Thyroid gland (tissue), 4 donors: ENCODE measurements around the gene EGFR. TPM values are rescaled to one million over a fixed set of nuclear protein-coding genes. Genes with fewer than 3 reads are reported as not detected.

Experiments used
- DNase-seq, 2 donors: peaks; one replicate each; pipeline ENCODE4 v3.0.0-alpha.2; 2019
- H3K27ac ChIP-seq, 3 donors: fragments of 200-600 bp; sonication (generic); 1 replicate in 2 of 3; 2 replicates in 1 of 3; pipeline ENCODE4 v1.5.1; 2016 to 2019; ENCODE audit warnings: mild to moderate bottlenecking in 1 of 3, moderate library complexity in 1 of 3
- H3K27me3 ChIP-seq: fragments of 200-600 bp; sonication (generic); one replicate; pipeline ENCODE4 v1.5.1; 2019
- H3K36me3 ChIP-seq, 2 donors: fragments of 200-600 bp; sonication (generic); one replicate each; pipeline ENCODE4 v1.5.1; 2016 to 2019
- H3K4me1 ChIP-seq, 2 donors: fragments of 200-600 bp; sonication (generic); one replicate each; pipeline ENCODE4 v1.5.1; 2017 to 2019
- H3K4me3 ChIP-seq, 3 donors: fragments of 200-600 bp; sonication (generic); replicated peaks in 1 of 3; 1 replicate in 2 of 3; 2 replicates in 1 of 3; pipeline ENCODE4 v1.5.1; 2016; ENCODE audit warnings: mild to moderate bottlenecking in 1 of 3
- H3K9me3 ChIP-seq: fragments of 200-600 bp; sonication (generic); one replicate; pipeline ENCODE4 v1.5.1; 2017
- CTCF ChIP-seq, 6 experiments: fragments of 200-600 bp in 3 of 6; fragments of 450-650 bp in 3 of 6; sonication (generic) in 3 of 6; IDR thresholded peaks; one replicate each; pipeline ENCODE4 v1.5.1; 2016 to 2019; ENCODE audit warnings: antibody characterized with exemption in 6 of 6, mild to moderate bottlenecking in 2 of 6, inconsistent platforms in 1 of 6, moderate library complexity in 1 of 6
- POLR2A ChIP-seq, 2 donors: fragments of 450-650 bp; IDR thresholded peaks; one replicate each; pipeline ENCODE4 v1.6.1; 2017; ENCODE audit warnings: antibody characterized with exemption in 2 of 2, mild to moderate bottlenecking in 2 of 2, moderate library complexity in 1 of 2
- WGBS, 2 donors: methylation state at CpG; one replicate each; pipeline ENCODE4 v1.1.5; 2017; 5-methylcytosine and 5-hydroxymethylcytosine counted together
- intact Hi-C: fragments of 100-400 bp; cut with DNase I; formaldehyde crosslinking; loops from one replicate; pipeline ENCODE4 v1.15.1; 2023
- total RNA-seq, 4 donors: library from RNA; depleted of rRNA; stranded (reverse); fragments of >200 nt; gene quantifications; one replicate each; pipeline ENCODE4 v1.2.3, GENCODE V29; 2016

Gene EGFR
- total RNA-seq, 4 donors from 2014 or later: 57.5 to 96.2 (median 84.7) TPM

- intact Hi-C loops: no loop called here
- no peaks in the 10 kb centered on the region for H3K36me3 ChIP-seq
- H3K4me3 ChIP-seq: no peak overlapping the region
- WGBS, 2 donors: 28% methylated on average over 6 of the region's 6 CpGs
- H3K27ac ChIP-seq: peak overlapping the region; percentile 71 to 84 (median 76)
- no peak for TF ChIP-seq CTCF (IDR thresholded peaks at IDR 0.05)
- TF ChIP-seq POLR2A (IDR thresholded peaks at IDR 0.05): no peak
- peak; percentile 81 for DNase-seq
- H3K27me3 ChIP-seq: no peaks in the 10 kb centered on the region
- H3K4me1 ChIP-seq: peaks cover 47 to 76% of the 10 kb centered on the region in 2 donors
- no peaks in the 10 kb centered on the region for H3K9me3 ChIP-seq
Observed at GRCh38 chr7:55128693-55129394, 110.0 kb downstream of the EGFR start.

- Histone ChIP-seq H3K9me3 (no peaks in the 10 kb centered on the region), H3K27me3 (no peaks in the 10 kb centered on the region), H3K27ac (peak overlapping the region; percentile 71 to 84 (median 76)), H3K4me1 (peaks cover 47 to 82% of the 10 kb centered on the region in 2 donors), H3K36me3 (no peaks in the 10 kb centered on the region), H3K4me3 (no peak overlapping the region)
- TF ChIP-seq POLR2A (IDR thresholded peaks at IDR 0.05) (no peak), CTCF (IDR thresholded peaks at IDR 0.05) (peak in 1 of 6 experiments; percentile 27)
- peak; percentile 80 for DNase-seq
- intact Hi-C loops: no loop called here
- WGBS, 2 donors: 48 to 57% methylated on average over 8 of the region's 8 CpGs
Observed at GRCh38 chr7:55129541-55130394, 111.0 kb downstream of the EGFR start.

GRCh38 chr7:55130395-55131141, 111.8 kb downstream of the EGFR start:
- no peak overlapping the region for H3K4me3 ChIP-seq
- no peak for TF ChIP-seq CTCF (IDR thresholded peaks at IDR 0.05)
- TF ChIP-seq POLR2A (IDR thresholded peaks at IDR 0.05): no peak
- no peaks in the 10 kb centered on the region for H3K27me3 ChIP-seq
- H3K36me3 ChIP-seq: no peaks in the 10 kb centered on the region
- intact Hi-C loops: no loop called here
- WGBS, 2 donors: 66 to 81% methylated on average over 14 to 15 of the region's 15 CpGs
- peak; percentile 29 to 48 for DNase-seq
- H3K9me3 ChIP-seq: no peaks in the 10 kb centered on the region
- H3K4me1 ChIP-seq: peaks cover 44 to 79% of the 10 kb centered on the region in 2 donors
- H3K27ac ChIP-seq: peak overlapping the region; percentile 71 to 84 (median 76)

DNA sequence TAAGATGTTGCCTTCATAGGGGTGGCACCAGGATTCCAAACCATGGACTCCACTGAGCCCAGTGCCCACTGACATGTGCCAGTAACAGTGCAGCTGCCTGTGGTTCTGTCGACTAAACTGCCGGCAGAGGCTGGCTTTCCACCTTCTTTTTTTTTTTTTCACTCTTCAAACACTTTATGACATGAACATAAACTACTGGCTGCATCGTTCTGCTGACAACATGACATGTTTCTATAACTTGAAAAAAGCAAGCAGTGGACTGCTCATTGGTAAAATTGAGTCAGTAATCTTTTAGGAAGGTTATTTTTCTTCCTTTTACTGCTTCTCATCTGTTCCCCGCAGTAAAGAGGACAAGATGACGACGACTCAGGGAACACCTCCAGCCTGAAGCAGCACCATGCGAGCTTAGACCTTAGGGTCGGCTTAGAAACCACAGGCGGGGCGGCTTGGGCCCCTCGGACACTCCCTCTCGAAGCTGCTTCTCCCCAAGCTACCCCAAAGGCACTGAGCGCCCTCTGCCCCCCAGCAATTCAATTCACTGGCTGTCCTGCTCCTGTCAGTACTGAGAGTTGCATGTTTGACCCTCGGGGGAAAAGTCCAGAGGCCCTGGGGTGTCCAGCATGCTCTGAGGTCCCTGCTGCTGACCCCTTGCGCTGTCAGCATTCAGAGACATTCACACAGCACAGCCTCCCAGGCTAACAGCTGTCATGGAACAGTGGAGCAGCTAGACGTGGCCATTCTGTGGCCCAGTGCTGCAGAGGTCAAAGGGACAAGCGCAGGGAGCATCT, 112.5 kb downstream of the EGFR start:
- no peak for DNase-seq
- Histone ChIP-seq H3K36me3 (no peaks in the 10 kb centered on the region), H3K27me3 (no peaks in the 10 kb centered on the region), H3K27ac (peak overlapping the region; percentile 71 to 84 (median 76)), H3K4me3 (no peak overlapping the region), H3K9me3 (no peaks in the 10 kb centered on the region), H3K4me1 (peaks cover 43 to 75% of the 10 kb centered on the region in 2 donors)
- WGBS, 2 donors: 91% methylated on average over 16 to 17 of the region's 17 CpGs
- intact Hi-C loops: no loop called here
- TF ChIP-seq POLR2A (IDR thresholded peaks at IDR 0.05) (no peak), CTCF (IDR thresholded peaks at IDR 0.05) (no peak)
